Activated naive CD4-positive, alpha-beta T cell (primary cell): ENCODE results near the gene RNF121.

Source experiments
- DNase-seq, 4 experiments: peaks; one replicate each; lab custom pipeline; 2025; lab: John Stamatoyannopoulos, UW

RNF121 gene

GRCh38 chr11:71988050-71988449 is 59.2 kb downstream of the RNF121 start:
- DNase-seq: no peak

GRCh38 chr11:71990701-71991100 is 61.9 kb downstream of the RNF121 start:
- no peak for DNase-seq

- DNase-seq: no peak
These were observed 62.6 kb downstream of the RNF121 start for GRCh38 chr11:71991494-71991893.

- no peak for DNase-seq
These were observed 63.4 kb downstream of the RNF121 start for GRCh38 chr11:71992136-71992730.

- no peak for DNase-seq
These were observed 65.9 kb downstream of the RNF121 start for GRCh38 chr11:71994786-71995185.

GRCh38 chr11:71995726-71996291 is 67.0 kb downstream of the RNF121 start:
- DNase-seq: no peak

GRCh38 chr11:71996517-71996916 is 67.7 kb downstream of the RNF121 start:
- no peak for DNase-seq

- DNase-seq: no peak
These were observed 68.1 kb downstream of the RNF121 start for GRCh38 chr11:71996946-71997345.

- no peak for DNase-seq
These were observed 68.7 kb downstream of the RNF121 start for GRCh38 chr11:71997594-71997993.

- DNase-seq: no peak
These were observed 69.2 kb downstream of the RNF121 start for GRCh38 chr11:71998061-71998460.

GRCh38 chr11:71998649-71999310 is 69.9 kb downstream of the RNF121 start, which contains the start of gene IL18BP:
TSS of gene IL18BP (plus strand) at chr11:71998909. CDS start at chr11:71999985, 1,076 bp downstream.
- DNase-seq: peak in 1 of 4 experiments; percentile 9

- no peak for DNase-seq
These were observed 70.5 kb downstream of the RNF121 start for GRCh38 chr11:71999362-71999761.

- DNase-seq: no peak
These were observed 71.0 kb downstream of the RNF121 start for GRCh38 chr11:71999798-72000197.

- no peak for DNase-seq
These were observed 71.5 kb downstream of the RNF121 start for GRCh38 chr11:72000202-72000867.

- no peak for DNase-seq
These were observed 72.4 kb downstream of the RNF121 start for GRCh38 chr11:72001285-72001684.

GRCh38 chr11:72001834-72002591 is 73.2 kb downstream of the RNF121 start:
- no peak for DNase-seq

GRCh38 chr11:72002841-72003775 is 74.3 kb downstream of the RNF121 start:
- no peak for DNase-seq

- no peak for DNase-seq
These were observed 74.9 kb downstream of the RNF121 start for GRCh38 chr11:72003776-72004171.

GRCh38 chr11:72004515-72005346 is 75.9 kb downstream of the RNF121 start:
- no peak for DNase-seq
